IPS DF 6.9 (cell line): ENCODE measurements around the gene GNB5.
"Not testable (repeated sequence)": the region's sequence is repeated elsewhere in the genome, so short reads cannot be mapped to it uniquely, and the experiment has no call there.

ENCODE experiments used
- DNase-seq: peaks from one replicate; pipeline ENCODE4 v3.0.0-alpha.2; 2013; ENCODE audit warnings: low read depth, low spot score
- H3K27ac ChIP-seq: one replicate; pipeline ENCODE4 v1.5.1; 2013; ENCODE audit warnings: low read length, control low read depth
- H3K27me3 ChIP-seq: 2 replicates; pipeline ENCODE4 v1.6.1; 2013; ENCODE audit warnings: mild to moderate bottlenecking, low read length; ENCODE audit not compliant: control insufficient read depth, insufficient read depth
- H3K36me3 ChIP-seq: 2 replicates; pipeline ENCODE4 v1.6.1; 2013; ENCODE audit warnings: low read length; ENCODE audit not compliant: control insufficient read depth, insufficient read depth
- H3K4me1 ChIP-seq: 2 replicates; pipeline ENCODE4 v1.6.1; 2013; ENCODE audit warnings: low read length; ENCODE audit not compliant: control insufficient read depth, insufficient read depth
- H3K4me3 ChIP-seq: 2 replicates; pipeline ENCODE4 v1.5.1; 2013; ENCODE audit warnings: mild to moderate bottlenecking, low read length
- H3K9me3 ChIP-seq: 2 replicates; pipeline ENCODE4 v1.6.1; 2013; ENCODE audit warnings: low read length, inconsistent platforms; ENCODE audit not compliant: control insufficient read depth, insufficient read depth
- WGBS: extraction: QIAGEN DNeasy Blood & Tissue Kit; methylation state at CpG from one replicate; pipeline ENCODE4 v1.1.7; 2013; ENCODE audit warnings: mixed read lengths, missing lambda C conversion rate; ENCODE audit not compliant: insufficient read length, insufficient coverage; 5-methylcytosine and 5-hydroxymethylcytosine counted together

Gene GNB5

GRCh38 chr15:52103217-52104207 is 87.7 kb downstream of the GNB5 start:
- H3K4me1 ChIP-seq, result no peaks in the 10 kb centered on the region
- no peaks in the 10 kb centered on the region for H3K27me3 ChIP-seq
- no peak overlapping the region for H3K4me3 ChIP-seq
- no peak overlapping the region for H3K27ac ChIP-seq
- no CpG with 5 or more reads among the region's 5 CpGs for WGBS
- DNase-seq, result no peak
- H3K36me3 ChIP-seq, result no peaks in the 10 kb centered on the region
- H3K9me3 ChIP-seq, result no peaks in the 10 kb centered on the region

- H3K4me3 ChIP-seq, result no peak overlapping the region
- DNase-seq, result no peak
- no peak overlapping the region for H3K27ac ChIP-seq
- no peaks in the 10 kb centered on the region for H3K27me3 ChIP-seq
- no peaks in the 10 kb centered on the region for H3K36me3 ChIP-seq
- WGBS, result no CpG with 5 or more reads among the region's 2 CpGs
- no peaks in the 10 kb centered on the region for H3K9me3 ChIP-seq
- H3K4me1 ChIP-seq, result no peaks in the 10 kb centered on the region
Measured at GRCh38 chr15:52102463-52102862, 88.7 kb downstream of the GNB5 start.

GRCh38 chr15:52101542-52102323 is 89.5 kb downstream of the GNB5 start:
- no peaks in the 10 kb centered on the region for H3K27me3 ChIP-seq
- H3K4me3 ChIP-seq, result no peak overlapping the region
- H3K27ac ChIP-seq, result no peak overlapping the region
- no peaks in the 10 kb centered on the region for H3K4me1 ChIP-seq
- H3K9me3 ChIP-seq, result no peaks in the 10 kb centered on the region
- H3K36me3 ChIP-seq, result no peaks in the 10 kb centered on the region
- DNase-seq, result no peak
- no CpG with 5 or more reads among the region's 16 CpGs for WGBS

- no peaks in the 10 kb centered on the region for H3K9me3 ChIP-seq
- H3K27ac ChIP-seq, result no peak overlapping the region
- H3K4me3 ChIP-seq, result no peak overlapping the region
- no peaks in the 10 kb centered on the region for H3K4me1 ChIP-seq
- WGBS, result no CpG with 5 or more reads among the region's 6 CpGs
- H3K36me3 ChIP-seq, result no peaks in the 10 kb centered on the region
- no peak for DNase-seq
- no peaks in the 10 kb centered on the region for H3K27me3 ChIP-seq
Measured at GRCh38 chr15:52100807-52101442, 90.3 kb downstream of the GNB5 start.

- Histone ChIP-seq H3K27me3 (no peaks in the 10 kb centered on the region), H3K4me3 (no peak overlapping the region), H3K4me1 (no peaks in the 10 kb centered on the region), H3K36me3 (no peaks in the 10 kb centered on the region), H3K27ac (no peak overlapping the region), H3K9me3 (no peaks in the 10 kb centered on the region)
- WGBS, result 100% methylated on average over 1 of the region's 15 CpGs
- no peak for DNase-seq
Measured at GRCh38 chr15:52099651-52100272, 91.4 kb downstream of the GNB5 start.

- Histone ChIP-seq H3K27me3 (no peaks in the 10 kb centered on the region), H3K9me3 (no peaks in the 10 kb centered on the region), H3K4me3 (no peak overlapping the region), H3K4me1 (no peaks in the 10 kb centered on the region), H3K27ac (no peak overlapping the region), H3K36me3 (no peaks in the 10 kb centered on the region)
- no CpG with 5 or more reads among the region's 2 CpGs for WGBS
- no peak for DNase-seq
Measured at GRCh38 chr15:52098323-52098722, 92.9 kb downstream of the GNB5 start.

- DNase-seq, result no peak
- Histone ChIP-seq H3K36me3 (no peaks in the 10 kb centered on the region), H3K4me3 (no peak overlapping the region), H3K9me3 (no peaks in the 10 kb centered on the region), H3K4me1 (no peaks in the 10 kb centered on the region), H3K27me3 (no peaks in the 10 kb centered on the region), H3K27ac (no peak overlapping the region)
Measured at GRCh38 chr15:52097180-52097579, 94.0 kb downstream of the GNB5 start.

GRCh38 chr15:52096536-52096935 is 94.7 kb downstream of the GNB5 start:
- H3K4me1 ChIP-seq, H3K9me3 ChIP-seq, H3K27me3 ChIP-seq, H3K36me3 ChIP-seq, DNase-seq, H3K27ac ChIP-seq, H3K4me3 ChIP-seq: not testable (repeated sequence)
- WGBS, result no CpG with 5 or more reads among the region's 9 CpGs

GRCh38 chr15:52095597-52096262 is 95.5 kb downstream of the GNB5 start:
- Histone ChIP-seq H3K27me3 (no peaks in the 10 kb centered on the region), H3K27ac (no peak overlapping the region), H3K4me3 (no peak overlapping the region), H3K9me3 (no peaks in the 10 kb centered on the region), H3K36me3 (no peaks in the 10 kb centered on the region), H3K4me1 (no peaks in the 10 kb centered on the region)
- DNase-seq, result no peak
- WGBS, result no CpG with 5 or more reads among the region's 4 CpGs
